ENCODE results near the gene CDC5L.

- TF ChIP-seq CTCF (IDR thresholded peaks at IDR 0.05), result no peak
- no peak for TF ChIP-seq POLR2A (IDR thresholded peaks at IDR 0.05)
Observed at GRCh38 chr6:44356487-44356886, 31.0 kb upstream of the CDC5L start.

Measured in thyroid gland (tissue), 4 donors.